GM18526 (cell line): ENCODE data around the gene SERPINA5.

Source experiments
- POLR2A ChIP-seq: IDR thresholded peaks from 3 replicates; pipeline ENCODE4 v1.6.1; 2011; ENCODE audit not compliant: insufficient read length; ENCODE audit errors: extremely low read depth

Gene SERPINA5

GRCh38 chr14:94598816-94599655 lies 17.8 kb downstream of the SERPINA5 start:
- TF ChIP-seq POLR2A, result no peak

- TF ChIP-seq POLR2A, result no peak
These were observed 18.4 kb downstream of the SERPINA5 start for GRCh38 chr14:94599656-94600004.

GRCh38 chr14:94600148-94600545 lies 18.9 kb downstream of the SERPINA5 start:
- no peak for TF ChIP-seq POLR2A

GRCh38 chr14:94601884-94602391 lies 20.7 kb downstream of the SERPINA5 start:
- TF ChIP-seq POLR2A, result no peak

- no peak for TF ChIP-seq POLR2A
These were observed 21.5 kb downstream of the SERPINA5 start for GRCh38 chr14:94602722-94603121.

- TF ChIP-seq POLR2A, result no peak
These were observed 24.1 kb downstream of the SERPINA5 start for GRCh38 chr14:94605361-94605760.

- TF ChIP-seq POLR2A, result no peak
These were observed 30.0 kb downstream of the SERPINA5 start for GRCh38 chr14:94611179-94611578.

GRCh38 chr14:94612174-94612573 lies 30.9 kb downstream of the SERPINA5 start, which contains the start of gene SERPINA3:
SERPINA3 (plus strand) TSS chr14:94612391; CDS start chr14:94614442, 2,051 bp downstream.
- no peak for TF ChIP-seq POLR2A

GRCh38 chr14:94612580-94613554 lies 31.6 kb downstream of the SERPINA5 start:
- no peak for TF ChIP-seq POLR2A

- no peak for TF ChIP-seq POLR2A
These were observed 32.8 kb downstream of the SERPINA5 start for GRCh38 chr14:94613720-94614644.

- no peak for TF ChIP-seq POLR2A
These were observed 33.6 kb downstream of the SERPINA5 start for GRCh38 chr14:94614802-94615201.

GRCh38 chr14:94615254-94615653 lies 34.0 kb downstream of the SERPINA5 start:
- TF ChIP-seq POLR2A, result no peak

- TF ChIP-seq POLR2A, result no peak
These were observed 34.8 kb downstream of the SERPINA5 start for GRCh38 chr14:94615823-94616570.

GRCh38 chr14:94617366-94617941 lies 36.2 kb downstream of the SERPINA5 start:
- TF ChIP-seq POLR2A, result no peak
